GM18907 (cell line): ENCODE data around the gene RBM45.

Experiments used
- ATAC-seq: cut with Tn5 transposase; IDR thresholded peaks from one replicate; pipeline ENCODE4 v1.9.1; 2021; ENCODE audit warnings: mild to moderate bottlenecking, moderate library complexity; ENCODE audit not compliant: unreplicated experiment

The RBM45 gene

GRCh38 chr2:178155524-178155923 lies 43.3 kb downstream of the RBM45 start:
- no peak for ATAC-seq

DNA sequence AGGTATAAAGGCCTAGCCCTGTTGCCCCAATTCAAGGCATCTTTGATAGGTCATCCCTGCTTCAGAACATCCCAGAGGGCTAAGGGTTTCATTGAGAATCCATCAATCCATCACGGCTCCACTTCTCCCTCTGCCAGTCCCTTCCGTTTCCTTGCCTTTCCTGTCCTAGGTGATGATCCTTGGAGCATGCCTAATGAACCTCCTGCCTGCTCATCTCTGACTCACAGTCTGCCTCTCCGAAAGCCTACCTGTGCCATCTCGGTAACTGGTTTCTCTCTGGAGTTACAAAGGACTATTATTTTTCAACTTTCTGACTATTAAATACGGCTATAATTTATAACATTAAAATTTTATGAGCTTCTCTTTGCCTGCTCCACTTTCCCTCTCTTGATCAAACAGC lies 45.3 kb downstream of the RBM45 start:
- ATAC-seq = no peak

DNA sequence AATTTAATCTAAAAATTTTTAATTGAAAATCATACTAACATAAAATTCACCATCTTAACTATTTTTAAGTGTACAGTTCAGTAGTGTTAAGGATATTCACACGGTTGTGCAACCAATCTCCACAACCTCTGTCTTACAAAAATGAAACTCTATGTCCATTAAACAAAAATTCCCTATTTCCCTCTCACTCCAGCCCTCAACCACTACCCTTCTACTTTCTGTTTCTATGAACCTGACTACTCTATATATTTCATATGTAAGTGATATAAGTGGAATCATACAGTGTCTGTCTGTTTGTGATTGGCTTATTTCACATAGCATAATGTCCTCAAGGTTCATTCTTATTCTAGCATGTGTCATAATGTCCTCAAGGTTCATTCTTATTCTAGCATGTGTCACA lies 47.7 kb downstream of the RBM45 start:
- no peak for ATAC-seq

DNA sequence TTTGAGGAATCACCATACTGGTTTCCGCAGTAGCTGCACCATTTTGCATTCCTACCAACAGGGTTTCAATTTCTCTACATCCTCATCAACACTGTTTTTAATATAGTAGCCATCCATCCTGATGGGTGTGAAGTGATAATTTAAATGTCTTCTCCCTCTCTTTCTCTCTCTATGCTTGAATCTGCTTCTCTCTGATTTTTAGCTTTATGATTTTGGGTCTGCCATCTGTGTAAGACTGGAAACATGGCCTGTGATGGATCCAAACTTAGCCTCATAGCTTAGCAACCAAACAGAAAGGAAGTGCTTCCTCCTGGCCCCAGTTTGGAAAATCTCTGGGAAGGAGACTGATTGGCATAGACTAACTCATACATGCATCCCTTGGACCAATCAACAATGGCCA lies 48.4 kb downstream of the RBM45 start:
- ATAC-seq = no peak

GRCh38 chr2:178163395-178163794 lies 51.2 kb downstream of the RBM45 start:
- no peak for ATAC-seq

- ATAC-seq = no peak
Measured at GRCh38 chr2:178163911-178164310, 51.7 kb downstream of the RBM45 start.

DNA sequence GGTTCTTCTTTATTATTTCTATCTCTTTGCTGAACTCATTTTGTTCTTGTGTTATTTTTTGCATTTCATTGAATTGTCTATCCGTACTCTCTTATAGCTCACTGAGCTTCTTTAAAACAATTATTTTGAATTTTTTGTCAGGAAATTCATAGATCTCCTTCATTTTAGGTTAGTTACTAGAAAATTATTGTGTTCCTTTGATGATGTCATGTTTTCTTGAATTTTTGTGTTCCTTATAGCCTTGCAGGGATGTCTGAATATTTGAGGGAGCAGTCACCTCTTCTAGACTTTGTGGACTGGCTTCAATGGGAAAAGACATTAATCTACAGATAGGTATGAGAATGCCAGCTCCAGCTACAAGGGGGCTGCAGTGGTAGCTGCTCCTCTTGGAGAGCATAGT lies 61.4 kb downstream of the RBM45 start:
- no peak for ATAC-seq

- ATAC-seq = no peak
Measured at GRCh38 chr2:178177066-178177679, 64.9 kb downstream of the RBM45 start.
